NCI-H345 treated with DMSO at 0.1 percent for 48 hours (cell line): ENCODE measurements around the gene MYO9A.

Source experiments
- DNase-seq: peaks from one replicate; lab custom pipeline; 2025; ENCODE audit not compliant: unreplicated experiment; lab: John Stamatoyannopoulos, UW

The MYO9A gene, protein sequence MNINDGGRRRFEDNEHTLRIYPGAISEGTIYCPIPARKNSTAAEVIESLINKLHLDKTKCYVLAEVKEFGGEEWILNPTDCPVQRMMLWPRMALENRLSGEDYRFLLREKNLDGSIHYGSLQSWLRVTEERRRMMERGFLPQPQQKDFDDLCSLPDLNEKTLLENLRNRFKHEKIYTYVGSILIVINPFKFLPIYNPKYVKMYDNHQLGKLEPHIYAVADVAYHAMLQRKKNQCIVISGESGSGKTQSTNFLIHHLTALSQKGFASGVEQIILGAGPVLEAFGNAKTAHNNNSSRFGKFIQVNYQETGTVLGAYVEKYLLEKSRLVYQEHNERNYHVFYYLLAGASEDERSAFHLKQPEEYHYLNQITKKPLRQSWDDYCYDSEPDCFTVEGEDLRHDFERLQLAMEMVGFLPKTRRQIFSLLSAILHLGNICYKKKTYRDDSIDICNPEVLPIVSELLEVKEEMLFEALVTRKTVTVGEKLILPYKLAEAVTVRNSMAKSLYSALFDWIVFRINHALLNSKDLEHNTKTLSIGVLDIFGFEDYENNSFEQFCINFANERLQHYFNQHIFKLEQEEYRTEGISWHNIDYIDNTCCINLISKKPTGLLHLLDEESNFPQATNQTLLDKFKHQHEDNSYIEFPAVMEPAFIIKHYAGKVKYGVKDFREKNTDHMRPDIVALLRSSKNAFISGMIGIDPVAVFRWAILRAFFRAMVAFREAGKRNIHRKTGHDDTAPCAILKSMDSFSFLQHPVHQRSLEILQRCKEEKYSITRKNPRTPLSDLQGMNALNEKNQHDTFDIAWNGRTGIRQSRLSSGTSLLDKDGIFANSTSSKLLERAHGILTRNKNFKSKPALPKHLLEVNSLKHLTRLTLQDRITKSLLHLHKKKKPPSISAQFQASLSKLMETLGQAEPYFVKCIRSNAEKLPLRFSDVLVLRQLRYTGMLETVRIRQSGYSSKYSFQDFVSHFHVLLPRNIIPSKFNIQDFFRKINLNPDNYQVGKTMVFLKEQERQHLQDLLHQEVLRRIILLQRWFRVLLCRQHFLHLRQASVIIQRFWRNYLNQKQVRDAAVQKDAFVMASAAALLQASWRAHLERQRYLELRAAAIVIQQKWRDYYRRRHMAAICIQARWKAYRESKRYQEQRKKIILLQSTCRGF (N-terminal part only)

DNA sequence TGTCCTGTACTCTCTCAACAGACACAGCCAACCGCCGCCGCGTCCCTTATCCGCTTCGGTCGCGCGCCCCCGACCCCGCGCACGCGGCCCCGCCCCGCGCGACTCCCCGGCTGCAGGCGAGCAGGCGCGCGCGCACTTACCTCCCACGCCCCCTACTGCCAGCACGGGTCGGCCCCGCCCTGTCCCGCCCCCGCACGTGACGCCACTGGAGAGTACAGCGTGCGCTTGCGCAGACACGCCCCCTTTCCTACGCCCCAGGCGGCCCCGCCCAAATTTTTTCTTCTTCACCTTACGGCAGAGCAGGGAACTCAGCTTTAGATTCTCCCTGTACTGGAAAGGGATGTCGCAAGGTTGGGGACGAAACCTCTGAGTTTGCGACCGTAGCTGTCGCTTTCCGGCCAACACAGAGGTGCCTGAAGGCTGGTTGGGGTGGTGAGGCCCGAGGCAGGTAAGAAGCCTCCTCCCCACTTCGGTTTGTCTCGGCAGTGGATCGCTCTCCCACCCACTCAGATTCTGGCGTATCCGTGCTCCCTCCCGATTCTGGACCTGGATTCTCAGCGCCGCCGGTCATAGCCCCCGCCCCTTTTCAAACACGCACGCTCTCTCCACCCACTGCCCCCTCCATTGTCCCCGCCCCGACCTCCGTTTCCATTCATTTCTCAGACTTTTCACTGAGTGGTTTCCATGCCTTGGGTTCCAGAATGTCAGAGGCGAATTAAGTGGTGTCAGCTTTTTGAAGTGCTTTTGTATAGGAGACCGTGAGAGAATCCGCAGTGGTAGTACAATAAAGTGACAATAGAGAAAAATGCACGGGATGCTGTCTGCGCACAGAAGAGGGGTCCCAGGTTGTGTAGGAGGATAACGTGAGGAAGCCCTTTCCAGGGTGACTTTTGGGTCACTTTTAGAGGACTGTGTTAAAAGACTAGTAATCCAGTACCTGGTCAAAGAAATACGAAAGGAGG lies at the start of gene MYO9A, which contains the start of gene SENP8:
Gene MYO9A (minus strand): TSS at position 134 of the 962 bp plus-strand sequence. CDS start 71,587 bp downstream, outside the sequence.
Gene SENP8 (plus strand): TSS at position 387 of the 962 bp plus-strand sequence. CDS start 21,221 bp downstream, outside the sequence.
- peak; percentile 88 for DNase-seq

DNA sequence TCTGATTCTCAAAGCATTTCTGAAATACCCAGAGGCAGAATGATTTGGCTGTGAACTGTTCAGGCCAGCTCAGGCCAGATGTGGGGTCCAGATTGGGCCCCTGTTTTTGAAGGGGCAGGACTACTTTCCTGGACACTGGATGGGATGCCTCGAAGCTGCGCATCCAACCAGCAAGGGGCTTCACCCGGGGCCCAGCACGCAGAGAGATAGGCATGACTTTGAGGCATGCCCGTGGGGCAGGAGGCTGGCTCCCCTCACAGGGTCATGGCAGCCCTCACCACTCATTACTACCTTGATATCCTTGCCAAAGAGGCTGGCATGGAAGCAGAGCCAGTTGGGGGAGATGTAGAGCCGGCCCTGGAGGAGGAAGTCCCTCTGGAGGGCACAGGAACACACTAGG lies 49.5 kb upstream of the MYO9A start:
- DNase-seq: no peak

DNA sequence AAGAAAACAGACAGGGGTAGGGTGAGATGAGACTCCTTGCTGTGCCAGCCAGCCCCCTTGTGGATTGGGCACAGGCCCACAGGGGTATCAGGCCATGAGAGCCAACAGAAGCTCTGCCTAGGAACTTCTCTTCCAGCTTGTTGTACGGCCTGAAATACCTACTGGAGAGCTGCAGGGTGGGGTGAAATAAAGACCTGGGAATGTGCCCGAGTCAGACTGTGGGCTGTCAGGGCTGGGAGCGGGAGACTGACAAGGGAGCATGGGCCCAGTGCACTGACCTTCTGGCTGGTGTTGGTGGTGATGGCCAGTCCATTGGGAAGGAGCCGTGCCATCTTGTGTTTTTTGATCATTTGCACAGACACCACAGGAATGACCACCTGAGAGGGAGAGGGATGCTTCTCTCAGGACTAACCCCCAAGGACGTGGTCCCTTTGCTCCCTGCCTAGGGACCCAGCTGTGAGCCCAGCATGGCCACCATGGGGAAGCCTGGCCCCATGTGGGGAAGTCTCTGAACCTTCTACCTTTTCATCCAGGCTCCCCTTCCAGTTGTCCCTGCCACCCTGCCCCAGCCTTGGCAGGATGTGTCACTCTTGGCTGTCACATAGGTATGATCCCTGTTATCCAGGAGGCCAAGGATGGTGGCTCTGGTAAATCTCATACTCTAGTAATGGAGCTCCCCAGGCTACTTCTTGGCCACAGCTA lies 48.9 kb upstream of the MYO9A start:
- DNase-seq: no peak

DNA sequence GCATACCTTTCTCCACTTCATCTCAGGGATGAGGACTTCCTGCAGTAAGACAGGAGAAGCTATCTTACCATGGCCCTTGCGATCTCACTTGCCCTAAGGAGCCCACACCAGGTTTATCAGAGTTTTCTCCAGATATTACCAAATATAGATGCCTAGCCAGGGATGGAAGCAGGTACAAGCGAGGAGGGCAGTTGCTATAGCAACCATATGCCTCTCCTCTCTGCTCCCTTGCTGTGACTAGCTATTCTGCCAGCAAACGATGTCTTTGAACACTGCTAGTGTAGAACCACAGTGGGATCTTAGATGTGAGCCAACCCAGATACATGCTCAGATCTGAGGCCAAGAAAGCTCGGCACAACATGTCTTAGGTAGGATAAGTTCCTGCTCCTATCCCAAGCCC lies 45.8 kb upstream of the MYO9A start:
- DNase-seq: no peak

DNA sequence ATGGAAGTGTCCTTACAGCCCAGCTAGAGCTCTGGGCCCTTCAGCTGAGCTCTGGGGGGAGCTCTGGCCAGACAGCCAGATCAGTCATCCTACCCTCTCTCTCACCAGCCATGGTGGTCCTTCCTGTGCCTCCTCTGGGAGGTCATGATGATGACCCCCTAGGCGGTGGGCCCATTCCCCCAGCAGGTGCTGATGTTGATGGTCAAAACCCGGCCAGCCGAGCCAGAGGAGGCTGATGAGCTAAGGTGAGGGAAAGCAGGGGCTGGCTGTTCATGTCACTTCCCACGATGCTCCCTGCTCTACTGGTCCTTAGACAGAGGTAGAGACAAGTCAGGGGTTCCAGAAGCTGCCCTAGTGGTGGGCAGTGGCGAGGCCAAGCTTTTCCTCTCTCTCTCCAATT lies 44.6 kb upstream of the MYO9A start:
- no peak for DNase-seq

DNA sequence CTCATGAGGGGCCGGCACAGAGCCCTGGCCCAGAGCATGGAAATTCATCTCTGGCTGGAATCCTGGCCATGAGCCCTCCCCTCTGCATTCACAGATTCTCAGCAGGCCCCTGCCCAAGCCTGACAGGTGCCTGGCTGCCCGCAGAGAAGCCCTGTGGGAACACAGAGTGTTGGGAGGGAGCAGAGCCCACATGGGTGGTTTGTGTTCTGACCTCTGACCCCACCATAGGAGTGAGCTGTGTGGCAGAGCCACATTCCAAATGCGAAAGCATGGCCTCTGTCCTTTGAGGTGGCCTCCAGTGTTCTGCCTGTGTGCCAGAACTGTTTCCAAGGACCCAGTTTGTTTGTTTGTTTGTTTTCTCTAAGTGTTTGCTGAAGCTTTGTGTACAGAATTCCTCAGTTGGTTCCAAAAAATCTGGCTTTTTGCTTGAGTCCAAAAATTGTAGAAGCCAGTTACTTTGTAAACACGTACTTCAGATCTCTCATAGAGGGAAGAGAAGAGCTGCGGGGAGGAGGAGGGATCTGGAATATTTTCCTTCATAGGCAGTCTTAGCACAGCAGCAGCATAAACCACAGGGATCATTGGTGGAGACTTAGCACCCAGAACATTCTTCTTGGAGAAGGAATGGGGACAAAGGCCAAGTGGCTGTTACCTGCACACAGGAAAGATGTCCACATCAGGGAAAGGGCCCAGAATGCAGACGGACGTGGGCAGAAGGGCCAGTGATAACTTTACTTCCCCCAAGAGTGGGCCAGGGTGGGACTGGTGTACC lies 43.6 kb upstream of the MYO9A start:
- DNase-seq: no peak

DNA sequence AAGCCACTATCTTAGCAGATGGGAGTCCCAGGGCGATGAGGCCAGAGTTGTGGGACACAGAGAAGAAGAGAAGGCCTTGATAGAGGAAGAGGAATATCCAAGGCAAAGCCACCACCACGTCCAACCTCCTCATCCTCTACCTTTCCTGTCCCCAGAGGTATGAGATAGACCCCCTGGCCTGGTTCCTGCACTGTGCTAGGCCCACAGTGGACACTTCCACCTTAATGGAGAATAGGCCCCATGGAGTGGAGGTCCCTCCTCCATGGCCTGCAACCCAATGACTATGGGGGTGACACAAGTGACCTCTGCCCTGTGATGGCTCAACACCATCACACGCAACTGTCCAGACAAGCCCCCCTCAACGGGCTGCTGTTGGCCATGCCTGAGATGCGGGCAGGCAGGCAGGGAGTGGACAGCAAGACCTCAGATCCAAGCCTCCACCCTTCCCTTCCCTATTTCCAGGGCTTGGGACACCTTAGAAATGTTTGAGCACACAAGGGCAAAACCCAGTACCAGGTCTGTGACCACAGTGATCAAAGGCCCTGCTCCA lies 42.8 kb upstream of the MYO9A start:
- DNase-seq: no peak

DNA sequence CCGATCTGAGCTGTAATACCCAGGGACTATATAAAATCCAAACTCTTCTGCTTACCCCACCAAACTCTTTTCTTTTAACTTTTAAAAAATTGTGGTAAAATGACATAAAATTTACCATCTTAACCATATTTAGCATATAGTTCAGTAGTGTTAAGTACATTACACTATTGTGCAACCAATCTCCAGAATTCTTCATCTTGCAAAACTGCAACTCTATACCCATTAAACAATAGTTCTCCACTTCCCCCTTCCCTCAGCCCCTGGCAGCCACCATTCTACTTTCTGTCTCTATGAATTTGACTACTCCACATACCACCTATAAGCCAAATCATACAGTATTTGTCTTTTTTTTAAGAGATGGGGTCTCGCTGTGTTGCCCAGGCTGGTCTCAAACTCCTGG lies 39.0 kb upstream of the MYO9A start:
- no peak for DNase-seq

DNA sequence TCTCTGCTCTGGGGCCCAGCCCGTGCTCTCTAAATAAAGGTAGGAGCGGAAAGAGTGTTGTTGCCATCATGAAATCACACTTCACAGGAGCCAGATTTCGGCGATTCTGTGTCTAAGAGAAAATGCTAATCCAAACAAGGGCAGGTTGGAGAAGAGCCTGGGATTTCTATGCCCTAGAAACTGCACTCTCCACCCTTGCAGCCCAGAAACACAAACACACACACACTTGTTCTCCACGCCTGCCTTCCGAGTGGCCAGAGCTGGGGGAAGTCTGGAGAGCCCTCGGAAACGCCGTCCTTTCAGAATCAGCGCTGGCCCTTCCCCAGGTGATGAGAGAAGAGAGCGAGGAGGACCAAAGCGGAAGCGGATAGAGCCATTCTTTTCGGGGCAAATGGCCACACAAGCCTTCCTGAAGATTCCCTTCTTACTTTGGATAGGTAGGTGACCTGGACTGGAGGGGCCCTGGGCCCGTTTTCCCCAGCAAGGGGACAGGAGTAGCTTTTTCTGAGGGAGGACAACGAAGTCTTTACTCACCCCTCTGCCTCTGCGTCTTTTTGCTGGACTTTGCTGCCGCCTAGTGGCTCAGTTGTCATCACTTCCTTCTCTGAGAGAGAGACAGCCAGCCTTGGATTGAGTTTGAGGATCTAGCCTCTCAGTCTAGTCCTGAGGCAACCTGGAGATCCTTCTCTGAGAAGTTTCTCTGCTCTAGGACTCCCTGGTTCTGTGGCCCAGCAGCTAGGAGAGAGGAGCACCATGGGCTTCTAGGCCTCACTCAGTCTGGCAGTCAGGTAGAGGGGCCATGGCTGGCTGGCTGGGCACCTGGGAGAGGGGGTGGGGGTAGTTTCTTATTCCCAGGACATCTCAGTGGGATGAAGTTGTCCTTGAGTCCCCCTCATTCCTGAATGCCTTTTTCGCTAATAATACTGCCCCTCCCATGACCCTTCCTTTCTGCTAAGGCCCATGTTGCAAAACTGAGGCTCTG lies 38.0 kb upstream of the MYO9A start:
- peak; percentile 64 for DNase-seq

DNA sequence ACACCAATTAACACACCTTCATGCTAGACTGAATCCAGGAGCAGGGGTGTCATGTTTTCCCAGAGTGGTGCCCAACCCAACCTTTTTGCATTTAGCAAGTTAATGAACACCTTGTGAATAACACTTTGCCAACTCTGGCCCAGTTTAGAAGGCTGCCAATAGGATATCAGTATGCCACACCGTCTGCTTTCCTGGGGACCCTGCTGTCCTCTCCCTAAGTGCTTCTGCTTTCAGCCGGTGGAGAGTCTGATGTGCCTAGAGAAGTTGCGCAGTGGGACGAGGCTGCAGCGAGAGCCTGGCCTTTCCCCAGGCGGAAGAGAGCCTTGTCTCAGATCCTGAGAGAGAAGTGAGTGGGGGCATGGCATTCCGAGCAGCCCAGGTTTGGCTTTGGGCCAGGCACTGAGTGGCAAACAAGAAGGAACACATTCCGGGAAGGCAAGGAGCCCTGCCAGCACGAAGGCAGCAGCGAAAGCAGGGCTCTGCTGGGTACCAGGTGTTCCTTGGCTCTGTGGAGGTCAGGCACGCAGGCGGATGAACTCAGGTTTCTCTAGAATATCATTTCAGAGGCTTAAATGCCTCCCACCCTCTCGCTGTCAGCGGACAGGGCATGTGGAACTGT lies 37.2 kb upstream of the MYO9A start:
- DNase-seq: peak; percentile 46

DNA sequence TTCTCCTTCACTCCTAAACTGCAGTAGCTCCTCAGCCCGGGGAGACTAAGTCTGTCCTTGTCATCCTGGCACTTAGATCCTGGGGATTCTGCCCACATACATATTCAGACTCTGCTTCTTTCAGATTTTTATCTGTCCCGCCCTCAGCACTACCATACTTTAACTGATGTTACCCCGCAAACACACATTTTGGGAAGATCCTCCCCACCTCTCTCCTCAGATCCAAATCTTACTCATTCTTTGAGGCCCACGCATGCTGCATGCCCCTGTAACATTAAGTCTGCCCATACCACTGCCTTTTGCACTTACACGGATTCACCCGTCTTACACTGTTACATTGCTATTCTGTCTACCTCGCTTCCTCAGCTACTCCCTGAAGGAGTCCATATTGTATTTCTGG lies 36.4 kb upstream of the MYO9A start:
- no peak for DNase-seq

DNA sequence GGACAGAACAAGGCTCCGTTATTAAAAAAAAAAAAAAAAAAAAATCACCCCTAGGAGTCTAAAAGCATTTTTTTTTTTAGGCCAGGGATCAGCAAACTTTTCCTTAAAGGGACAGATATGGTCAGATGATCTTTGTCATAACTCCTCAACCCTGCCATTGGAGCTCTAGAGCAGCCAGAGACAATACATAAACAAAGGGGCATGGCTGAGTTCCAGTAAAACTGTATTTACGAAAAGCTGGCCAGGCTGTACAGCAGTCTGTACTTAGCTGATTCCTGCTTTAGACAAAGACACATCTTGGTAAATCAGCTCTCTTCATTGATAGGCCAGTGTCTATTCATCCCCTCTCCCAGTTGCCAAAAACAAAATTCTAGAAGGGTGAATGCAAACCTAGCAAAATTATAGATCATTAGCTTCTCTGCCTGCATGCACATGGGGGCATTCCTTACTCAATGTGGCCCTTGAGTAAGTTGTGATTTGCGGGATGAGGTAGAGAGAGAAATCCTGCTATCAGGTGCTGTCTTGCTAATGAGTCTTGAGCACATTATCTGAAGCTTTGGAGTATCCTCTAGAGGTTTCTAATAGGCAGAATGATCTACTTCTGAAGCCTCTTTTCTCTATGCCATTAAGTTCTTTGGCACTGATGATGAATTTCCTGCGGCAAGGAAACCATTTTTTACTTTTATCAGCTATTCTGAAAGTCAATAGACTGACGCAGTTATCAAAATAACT lies 35.5 kb upstream of the MYO9A start:
- DNase-seq: no peak

DNA sequence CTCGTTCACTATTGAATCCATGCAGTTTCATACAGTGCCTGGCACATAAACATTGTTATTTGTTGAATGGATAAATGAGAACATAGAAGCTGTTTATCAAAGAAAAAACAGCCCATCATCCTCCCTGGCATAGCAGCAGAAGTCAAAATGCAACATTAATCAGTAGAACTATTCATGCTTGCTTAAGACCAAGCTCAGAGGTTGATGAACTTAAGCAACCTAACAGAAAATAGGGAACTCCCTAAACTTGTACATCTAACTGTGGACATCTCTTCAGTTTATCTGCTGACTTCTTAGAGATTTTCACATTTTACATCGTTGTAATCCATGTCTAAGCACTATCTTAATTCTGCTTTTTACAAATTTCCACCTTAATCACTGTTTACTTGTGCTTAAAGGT lies 29.5 kb upstream of the MYO9A start:
- no peak for DNase-seq

DNA sequence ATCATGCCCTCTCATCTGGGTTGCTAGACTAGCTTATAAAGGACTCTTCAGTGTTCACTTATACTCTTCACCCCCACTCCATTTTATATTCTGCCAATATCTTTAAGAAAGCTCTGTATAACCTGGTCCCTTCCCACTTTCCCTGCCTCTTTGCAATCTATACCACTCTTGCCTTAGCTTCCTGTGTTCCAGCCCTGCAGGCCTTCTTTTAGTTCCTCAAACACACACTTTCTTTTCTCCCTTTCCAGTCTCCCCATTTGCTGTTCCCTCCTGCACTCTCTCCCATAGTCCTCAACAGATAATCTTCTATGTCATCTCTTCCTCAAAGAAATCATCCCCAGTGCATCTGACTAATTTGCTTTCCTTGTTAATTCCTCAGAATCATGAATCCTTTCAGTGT lies 29.0 kb upstream of the MYO9A start:
- DNase-seq: no peak

DNA sequence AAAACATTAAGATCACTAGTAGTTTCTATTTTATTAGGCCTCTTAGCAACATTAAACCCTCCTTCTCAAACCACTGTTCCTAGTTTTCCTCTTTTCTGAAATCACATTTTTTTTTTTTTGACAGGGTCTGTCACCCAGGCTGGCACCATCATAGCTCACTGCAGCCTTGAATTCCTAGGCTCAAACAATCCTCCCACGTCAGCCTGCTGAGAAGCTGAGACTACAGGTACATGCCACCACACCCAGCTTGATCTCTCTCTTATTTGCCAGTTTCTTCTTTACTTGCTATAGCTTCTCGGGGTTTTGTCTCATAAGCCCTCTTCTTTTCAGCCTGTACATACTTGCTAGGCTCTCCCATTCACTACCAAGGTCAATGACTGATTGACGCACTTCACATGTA lies 28.3 kb upstream of the MYO9A start:
- DNase-seq: no peak
